ENCODE measurements around the gene SLC22A16. TPM values are rescaled to one million over a fixed set of nuclear protein-coding genes. Genes with fewer than 3 reads are reported as not detected.
"Not testable (repeated sequence)": the region's sequence is repeated elsewhere in the genome, so short reads cannot be mapped to it uniquely, and the experiment has no call there.

The SLC22A16 gene
- total and polyA plus RNA-seq, 2 donors from 2014 or later = 0.79 TPM; not detected in 1

- peak in 1 of 5 donors; percentile 29 for DNase-seq
- intact Hi-C loops (cut with DNase I); H3K9ac ChIP-seq (ENCODE audit: low read length in 3 of 3); H3K27ac ChIP-seq (ENCODE audit: low read depth in 2 of 2, low read length in 2 of 2); H3K27me3 ChIP-seq (ENCODE audit: control insufficient read depth, insufficient read depth, low read length); H3K4me3 ChIP-seq (ENCODE audit: low read length in 3 of 3); H3K4me1 ChIP-seq (ENCODE audit: control insufficient read depth in 2 of 3, insufficient read depth in 2 of 3, low read depth in 1 of 3, low read length in 3 of 3); H3K9me3 ChIP-seq (ENCODE audit: control insufficient read depth in 2 of 3, insufficient read depth in 1 of 3, low read length in 3 of 3); H3K36me3 ChIP-seq (ENCODE audit: control insufficient read depth in 2 of 3, insufficient read depth in 3 of 3, low read length in 3 of 3): not testable (repeated sequence)
- peak; percentile 51 for TF ChIP-seq CTCF (IDR thresholded peaks at IDR 0.05; ENCODE audit: borderline replicate concordance, extremely low read depth, insufficient read depth)
- FAIRE-seq = peak; percentile 17
These were observed 18.7 kb downstream of the SLC22A16 start for GRCh38 chr6:110457567-110458175.

- Histone ChIP-seq H3K9me3 (ENCODE audit: control insufficient read depth in 2 of 3, insufficient read depth in 1 of 3, low read length in 3 of 3) (no peaks in the 10 kb centered on the region), H3K27ac (ENCODE audit: low read depth in 2 of 2, low read length in 2 of 2) (no peak overlapping the region), H3K9ac (ENCODE audit: low read length in 3 of 3) (no peak overlapping the region), H3K4me1 (ENCODE audit: control insufficient read depth in 2 of 3, insufficient read depth in 2 of 3, low read depth in 1 of 3, low read length in 3 of 3) (no peaks in the 10 kb centered on the region), H3K36me3 (ENCODE audit: control insufficient read depth in 2 of 3, insufficient read depth in 3 of 3, low read length in 3 of 3) (no peaks in the 10 kb centered on the region), H3K27me3 (ENCODE audit: control insufficient read depth, insufficient read depth, low read length) (no peaks in the 10 kb centered on the region), H3K4me3 (ENCODE audit: low read length in 3 of 3) (no peak overlapping the region)
- TF ChIP-seq CTCF (IDR thresholded peaks at IDR 0.05; ENCODE audit: borderline replicate concordance, extremely low read depth, insufficient read depth) = no peak
- DNase-seq (no peak), FAIRE-seq (no peak)
- intact Hi-C loops (cut with DNase I) = no loop called here
These were observed 19.7 kb downstream of the SLC22A16 start for GRCh38 chr6:110456694-110457093.

GRCh38 chr6:110449541-110449895, 26.9 kb downstream of the SLC22A16 start:
- TF ChIP-seq CTCF (IDR thresholded peaks at IDR 0.05; ENCODE audit: borderline replicate concordance, extremely low read depth, insufficient read depth) = no peak
- intact Hi-C loops (cut with DNase I) = no loop called here
- no peak for DNase-seq
- Histone ChIP-seq H3K4me1 (ENCODE audit: control insufficient read depth in 2 of 3, insufficient read depth in 2 of 3, low read depth in 1 of 3, low read length in 3 of 3) (no peaks in the 10 kb centered on the region), H3K27me3 (ENCODE audit: control insufficient read depth, insufficient read depth, low read length) (no peaks in the 10 kb centered on the region), H3K4me3 (ENCODE audit: low read length in 3 of 3) (no peak overlapping the region), H3K9ac (ENCODE audit: low read length in 3 of 3) (no peak overlapping the region), H3K27ac (ENCODE audit: low read depth in 2 of 2, low read length in 2 of 2) (no peak overlapping the region), H3K9me3 (ENCODE audit: control insufficient read depth in 2 of 3, insufficient read depth in 1 of 3, low read length in 3 of 3) (no peaks in the 10 kb centered on the region), H3K36me3 (ENCODE audit: control insufficient read depth in 2 of 3, insufficient read depth in 3 of 3, low read length in 3 of 3) (no peaks in the 10 kb centered on the region)
- FAIRE-seq = no peak

Measured in kidney (tissue), 14 donors.